GM20431 (cell line): ENCODE results near the gene HOXA11.

Experiments
- in situ Hi-C: fragments of 300-500 bp; cut with MseI, MboI; formaldehyde crosslinking; loops from one replicate; pipeline ENCODE4 v1.15.0; 2020; ENCODE audit warnings: low sequenced_read_pairs; ENCODE audit not compliant: unreplicated experiment

Gene HOXA11

DNA sequence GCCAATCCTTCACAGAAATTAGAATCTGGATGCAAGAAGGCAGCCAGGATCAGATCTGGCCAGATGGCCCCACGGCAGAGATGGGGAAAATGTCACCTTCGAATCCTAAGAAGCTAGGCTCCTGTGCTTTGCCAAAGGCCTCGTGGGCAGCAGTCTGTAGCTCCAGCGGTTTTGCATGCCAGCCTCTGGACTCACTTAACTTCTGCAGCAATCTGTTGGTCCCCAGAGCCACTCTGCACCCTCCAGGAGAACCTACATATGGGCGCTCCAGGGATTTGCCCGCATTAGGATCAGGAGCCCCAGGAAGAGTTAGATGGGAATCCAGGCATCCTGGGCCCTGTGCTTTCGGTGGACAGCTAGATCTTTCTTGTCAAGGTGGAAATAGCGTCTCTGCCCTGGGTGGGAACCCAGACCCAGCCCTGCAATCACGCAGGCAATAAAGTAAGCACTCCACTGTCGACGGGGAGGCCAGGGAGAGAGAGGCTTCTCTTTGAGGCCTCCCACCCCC lies 25.0 kb upstream of the HOXA11 start:
- in situ Hi-C loops: loop anchor here (10.0 to 25.0 kb wide), 2 partner anchors 352 to 715 kb away; no protein-coding TSS in a partner anchor

DNA sequence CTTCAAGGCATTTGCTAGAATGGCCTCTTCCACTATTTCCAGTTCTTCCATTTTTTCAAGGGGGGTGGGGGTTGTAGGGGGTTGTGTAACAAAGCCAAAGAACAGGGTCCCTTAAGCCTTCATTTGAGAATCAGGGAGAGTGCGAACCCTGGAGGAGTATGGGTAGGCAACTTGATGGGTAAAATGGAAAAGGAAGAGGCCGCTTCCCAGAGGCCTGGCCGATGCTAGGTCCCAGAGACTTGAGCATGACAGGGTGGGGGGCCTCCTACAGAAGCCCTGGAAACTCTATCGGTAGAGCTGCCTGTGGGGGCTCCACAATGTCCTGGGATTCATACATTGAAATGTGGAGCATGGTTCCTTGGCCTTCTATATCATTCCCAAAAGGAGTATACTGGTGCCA lies 24.0 kb upstream of the HOXA11 start:
- in situ Hi-C loops: loop anchor here (10.0 to 25.0 kb wide), 2 partner anchors 353 to 716 kb away; no protein-coding TSS in a partner anchor

DNA sequence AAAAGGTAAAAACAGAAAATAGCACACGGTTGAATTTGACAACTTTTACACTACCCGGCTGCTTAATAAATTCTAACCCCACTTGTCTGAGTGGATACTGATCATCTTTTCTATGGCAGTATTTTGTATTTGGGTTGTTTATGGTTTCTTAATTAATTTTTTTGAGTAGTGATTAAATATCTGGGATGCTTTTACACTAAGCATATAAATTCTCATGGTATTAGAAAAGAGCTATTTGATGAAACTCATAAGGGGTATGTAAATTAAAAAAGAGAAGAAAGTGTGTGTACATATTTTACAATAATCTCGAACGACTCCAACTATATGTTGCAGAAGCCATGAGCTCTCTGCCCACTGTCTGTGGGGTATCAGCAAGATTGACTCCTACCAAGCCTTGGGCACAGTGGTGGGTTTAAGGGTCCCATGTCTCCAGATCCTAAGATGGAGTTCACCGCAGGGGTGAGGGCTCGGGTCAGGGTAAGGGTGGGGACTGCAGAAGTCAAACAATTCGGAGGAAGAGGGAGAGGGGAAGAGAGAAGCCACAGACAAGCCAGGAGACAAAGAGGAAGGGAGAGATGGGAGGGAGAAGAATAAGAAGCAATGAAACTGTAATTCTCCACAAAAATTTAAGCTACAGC lies 22.4 kb upstream of the HOXA11 start:
- in situ Hi-C loops: loop anchor here (10.0 to 25.0 kb wide), 2 partner anchors 355 to 717 kb away; no protein-coding TSS in a partner anchor

DNA sequence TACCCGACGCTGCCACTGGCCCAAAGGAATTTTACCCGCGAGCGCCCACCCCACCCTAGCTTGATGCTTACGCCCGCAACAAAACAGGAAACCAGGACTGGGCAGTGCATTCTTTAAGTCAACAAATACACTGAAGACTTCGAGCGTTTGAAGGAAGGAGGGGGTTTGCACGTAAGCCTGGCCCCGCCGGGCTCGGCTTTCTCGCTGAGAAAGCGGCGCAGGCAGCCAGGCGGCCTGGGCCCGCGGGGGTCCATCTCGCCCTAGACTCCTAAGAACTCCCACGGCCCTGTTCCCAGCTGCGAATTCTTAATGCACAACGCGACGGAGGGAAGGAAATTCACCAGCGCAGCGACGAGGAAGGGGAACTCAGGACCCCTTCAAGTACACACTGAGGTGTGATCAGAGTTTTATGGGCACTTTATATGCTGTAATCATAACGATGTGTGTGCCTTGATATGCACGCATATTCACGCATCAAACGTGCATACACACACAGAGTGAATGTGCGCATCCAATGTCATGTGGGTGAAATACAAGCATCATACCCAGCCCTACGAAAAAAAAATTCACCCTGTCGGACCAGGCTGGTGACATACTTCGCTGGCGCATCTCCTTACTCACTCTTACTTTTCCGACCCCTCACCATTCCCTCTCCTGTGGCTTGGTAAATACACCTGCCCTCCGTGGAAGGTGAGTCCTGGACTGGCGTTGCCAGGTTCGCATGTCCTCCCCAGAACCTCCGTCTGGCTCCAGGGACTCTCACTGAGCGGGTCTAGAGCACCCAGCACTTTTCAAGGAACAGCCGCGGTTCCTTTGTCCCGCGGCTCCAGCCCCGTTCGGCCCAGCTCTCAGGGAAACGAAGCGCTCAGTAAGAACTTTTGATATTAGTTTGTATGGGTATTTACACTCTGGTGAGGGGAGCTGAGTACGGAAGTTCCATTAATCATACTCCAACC lies 20.6 kb upstream of the HOXA11 start:
- in situ Hi-C loops: loop anchor here (10.0 to 25.0 kb wide), 2 partner anchors 357 to 719 kb away; no protein-coding TSS in a partner anchor

DNA sequence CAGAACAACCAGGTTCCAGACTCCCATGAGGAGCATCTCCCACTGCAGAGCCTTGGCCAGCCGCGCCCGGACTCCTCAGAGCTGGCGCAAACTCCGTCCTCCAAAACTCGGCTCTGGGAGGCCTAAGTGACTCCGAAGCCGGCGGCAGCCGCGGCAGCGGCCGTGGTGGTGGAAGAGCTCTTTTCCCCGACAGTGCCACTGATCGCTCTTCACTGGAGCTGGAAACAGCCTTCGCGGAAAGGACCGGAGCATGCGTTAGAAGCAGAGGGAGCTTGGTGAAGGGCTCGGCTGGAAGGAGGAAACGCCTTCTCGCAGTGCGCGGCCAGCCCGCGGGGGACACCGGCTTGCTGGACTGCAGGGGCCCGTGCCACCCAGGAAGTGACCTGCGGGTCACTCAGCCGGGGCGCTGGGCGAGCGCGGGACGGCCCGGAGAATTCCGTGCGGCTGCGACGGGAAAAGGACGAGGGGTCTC lies 19.9 kb upstream of the HOXA11 start:
- in situ Hi-C loops: loop anchor here (10.0 to 25.0 kb wide), 2 partner anchors 357 to 720 kb away; no protein-coding TSS in a partner anchor

DNA sequence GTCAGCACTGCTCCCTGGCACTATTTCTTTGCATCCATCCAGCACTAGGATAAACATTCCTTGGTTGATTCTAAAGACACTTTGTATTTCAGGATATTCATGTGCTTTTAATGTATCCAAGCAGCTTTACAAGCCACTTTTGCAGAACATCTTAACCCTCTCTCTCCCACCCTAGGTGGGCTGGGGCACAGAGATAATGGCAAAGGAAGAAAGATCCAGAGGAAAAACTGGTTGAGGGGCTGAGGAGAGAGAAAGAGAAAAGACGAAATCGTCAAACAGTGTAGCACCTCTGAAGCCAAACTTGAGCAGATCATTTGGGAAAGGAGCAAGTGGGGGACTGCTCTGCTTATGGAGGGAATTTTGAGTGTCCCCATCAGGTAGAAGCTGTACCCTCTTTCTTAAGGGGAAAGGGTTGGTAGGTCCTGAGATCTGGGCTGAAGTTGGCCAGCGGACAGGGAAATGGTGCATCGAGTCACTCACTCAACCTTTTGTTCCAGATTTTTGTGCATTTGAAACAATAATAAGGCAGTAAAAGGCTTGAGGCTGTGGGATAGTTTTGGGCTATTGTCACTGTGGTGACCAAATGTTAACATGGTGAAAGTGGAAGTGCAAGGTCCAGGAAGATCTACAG lies 19.0 kb upstream of the HOXA11 start:
- in situ Hi-C loops: loop anchor here (10.0 to 25.0 kb wide), 2 partner anchors 358 to 721 kb away; no protein-coding TSS in a partner anchor

DNA sequence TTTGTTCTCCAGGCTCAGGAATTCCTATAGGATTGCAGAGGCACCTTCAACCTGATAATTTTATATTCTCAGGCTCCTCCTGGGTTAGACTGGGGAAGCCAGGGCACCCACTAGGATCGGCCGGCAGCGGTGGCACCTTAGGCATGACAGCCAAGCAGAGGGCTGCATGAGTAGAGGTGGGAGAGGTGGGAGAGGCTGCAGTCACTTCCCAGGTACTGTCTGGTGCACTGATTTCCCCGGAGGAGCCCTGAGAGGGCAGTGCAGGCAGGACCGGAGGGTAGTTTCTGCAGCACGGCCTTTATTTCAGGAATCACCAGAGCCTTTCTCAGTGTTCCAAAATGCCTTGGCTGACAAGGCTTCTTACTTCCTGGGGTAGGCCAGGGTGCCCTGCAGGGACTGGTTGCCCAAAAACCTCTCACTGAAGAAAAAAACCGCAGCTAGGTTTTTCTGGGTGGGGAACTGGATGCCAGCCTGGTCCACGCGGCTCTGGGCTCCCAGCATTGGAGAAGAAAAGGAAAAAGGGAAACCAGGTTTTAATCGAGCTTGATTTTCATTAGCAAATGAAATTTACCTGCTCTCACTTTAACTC lies 18.4 kb upstream of the HOXA11 start:
- in situ Hi-C loops: loop anchor here (10.0 to 25.0 kb wide), 2 partner anchors 359 to 721 kb away; no protein-coding TSS in a partner anchor

DNA sequence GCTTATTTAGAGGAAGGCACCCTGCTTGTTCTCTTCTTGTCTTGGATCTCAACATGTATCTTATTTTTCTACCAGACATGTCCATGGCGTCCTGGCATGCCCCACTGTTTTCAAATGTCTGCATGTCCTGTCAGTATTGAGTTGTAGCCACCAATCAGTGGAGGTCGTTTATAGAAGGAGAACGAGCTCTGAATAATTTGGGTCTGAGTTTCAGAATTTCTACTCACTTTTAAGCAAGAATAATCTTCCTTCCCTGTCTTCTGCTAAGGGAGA lies 17.8 kb upstream of the HOXA11 start:
- in situ Hi-C loops: loop anchor here (10.0 to 25.0 kb wide), 2 partner anchors 360 to 722 kb away; no protein-coding TSS in a partner anchor

DNA sequence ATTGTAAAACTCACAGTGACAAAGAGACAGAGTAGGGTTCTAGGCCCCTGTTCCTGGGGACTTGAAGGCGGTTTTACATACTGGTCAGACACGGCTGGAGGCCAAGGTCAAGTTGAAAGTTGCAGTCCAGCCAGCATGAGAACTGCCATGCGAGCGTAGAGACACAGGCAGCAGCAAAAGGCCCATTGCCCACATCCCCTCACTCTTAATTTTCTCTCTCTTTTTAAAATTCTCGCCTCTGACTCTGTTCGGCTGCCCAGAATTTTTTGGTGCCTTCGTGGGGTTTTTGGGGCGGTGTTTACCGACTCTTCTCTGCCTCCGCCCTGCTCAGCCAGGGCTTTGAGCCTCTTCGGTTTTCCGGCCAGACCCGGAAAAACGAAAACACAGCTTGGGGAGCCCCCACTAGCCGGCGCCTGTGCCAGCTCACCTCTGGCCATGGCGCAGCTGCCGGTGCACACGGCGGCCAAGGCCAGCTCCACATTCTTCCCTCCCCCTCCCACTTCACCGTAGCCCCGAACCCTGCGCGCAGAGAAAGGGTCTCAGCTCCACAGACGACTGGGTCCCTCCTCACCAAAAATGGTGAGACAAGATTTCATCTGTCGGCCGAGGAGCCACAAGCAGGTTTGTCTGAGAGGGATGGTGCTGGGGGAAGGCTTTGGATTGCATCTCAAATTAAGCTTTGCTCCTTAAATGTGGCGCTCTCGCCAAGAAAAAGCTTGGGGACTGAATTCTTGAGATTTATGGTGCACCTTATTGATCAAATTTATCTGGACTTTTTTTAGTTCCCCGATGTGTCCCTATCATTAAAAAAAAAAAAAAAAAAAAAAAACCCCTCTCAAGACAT lies 17.2 kb upstream of the HOXA11 start:
- in situ Hi-C loops: loop anchor here (10.0 to 25.0 kb wide), 2 partner anchors 360 to 723 kb away; no protein-coding TSS in a partner anchor

DNA sequence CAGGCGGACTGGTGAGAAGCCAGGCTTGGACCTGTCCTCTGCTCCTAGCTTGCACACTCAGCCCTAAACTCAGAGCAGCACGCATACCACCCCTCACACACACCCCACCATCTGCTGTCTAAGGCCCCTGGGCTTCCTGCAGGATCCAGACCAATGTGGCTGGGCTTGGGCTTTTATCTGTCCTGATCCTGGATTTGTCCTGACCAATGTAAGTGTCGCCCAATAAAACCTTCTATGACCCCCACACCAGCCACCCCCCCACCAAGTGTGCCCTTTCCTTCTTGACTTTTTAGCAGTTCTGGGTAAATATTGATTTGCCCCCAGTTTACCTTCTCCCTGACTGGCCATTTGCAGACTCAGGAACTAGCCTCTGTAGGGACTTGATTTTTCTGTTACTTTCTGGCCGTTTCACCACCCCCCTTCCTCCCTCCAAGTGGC lies 16.6 kb upstream of the HOXA11 start:
- in situ Hi-C loops: loop anchor here (10.0 to 25.0 kb wide), 2 partner anchors 361 to 723 kb away; no protein-coding TSS in a partner anchor

DNA sequence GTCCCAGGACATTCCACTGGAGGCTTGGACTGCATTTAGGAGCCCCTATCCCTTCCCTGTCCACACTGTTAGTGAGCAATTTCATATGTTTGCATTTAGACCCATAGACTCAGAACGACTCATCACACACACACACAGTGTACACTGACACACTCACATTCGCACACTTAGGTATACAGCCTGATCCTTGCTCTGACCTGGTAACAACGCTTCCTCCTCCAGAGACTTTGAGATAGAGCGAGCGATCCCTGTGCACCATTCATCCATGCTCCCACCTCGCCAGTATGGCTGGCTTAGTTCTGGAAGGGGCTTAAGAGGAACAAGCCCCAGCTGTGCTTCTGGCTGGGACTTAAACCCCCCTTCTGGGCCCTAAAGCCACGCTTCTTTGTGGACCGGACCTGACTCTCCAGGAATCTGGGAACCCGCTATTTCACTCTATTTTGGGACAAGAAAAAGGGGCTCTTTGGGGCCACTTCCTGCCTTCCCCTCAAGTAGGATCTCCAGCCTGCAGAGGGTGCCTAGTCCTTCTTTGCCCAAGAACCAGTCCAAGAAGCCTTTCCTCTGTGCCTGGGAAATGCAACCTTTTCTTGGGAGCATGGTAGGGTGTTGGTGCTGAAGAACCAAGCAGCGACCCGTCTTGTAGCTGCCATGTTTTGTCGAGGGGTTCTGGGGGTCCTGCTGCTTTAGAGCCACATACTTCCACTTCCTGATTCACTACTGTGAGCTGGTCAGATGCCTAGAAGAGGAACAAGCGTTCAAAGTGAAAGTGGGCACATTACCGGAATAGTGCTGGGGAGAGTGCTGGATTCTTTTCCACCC lies 15.9 kb upstream of the HOXA11 start:
- in situ Hi-C loops: loop anchor here (10.0 to 25.0 kb wide), 2 partner anchors 361 to 724 kb away; no protein-coding TSS in a partner anchor

DNA sequence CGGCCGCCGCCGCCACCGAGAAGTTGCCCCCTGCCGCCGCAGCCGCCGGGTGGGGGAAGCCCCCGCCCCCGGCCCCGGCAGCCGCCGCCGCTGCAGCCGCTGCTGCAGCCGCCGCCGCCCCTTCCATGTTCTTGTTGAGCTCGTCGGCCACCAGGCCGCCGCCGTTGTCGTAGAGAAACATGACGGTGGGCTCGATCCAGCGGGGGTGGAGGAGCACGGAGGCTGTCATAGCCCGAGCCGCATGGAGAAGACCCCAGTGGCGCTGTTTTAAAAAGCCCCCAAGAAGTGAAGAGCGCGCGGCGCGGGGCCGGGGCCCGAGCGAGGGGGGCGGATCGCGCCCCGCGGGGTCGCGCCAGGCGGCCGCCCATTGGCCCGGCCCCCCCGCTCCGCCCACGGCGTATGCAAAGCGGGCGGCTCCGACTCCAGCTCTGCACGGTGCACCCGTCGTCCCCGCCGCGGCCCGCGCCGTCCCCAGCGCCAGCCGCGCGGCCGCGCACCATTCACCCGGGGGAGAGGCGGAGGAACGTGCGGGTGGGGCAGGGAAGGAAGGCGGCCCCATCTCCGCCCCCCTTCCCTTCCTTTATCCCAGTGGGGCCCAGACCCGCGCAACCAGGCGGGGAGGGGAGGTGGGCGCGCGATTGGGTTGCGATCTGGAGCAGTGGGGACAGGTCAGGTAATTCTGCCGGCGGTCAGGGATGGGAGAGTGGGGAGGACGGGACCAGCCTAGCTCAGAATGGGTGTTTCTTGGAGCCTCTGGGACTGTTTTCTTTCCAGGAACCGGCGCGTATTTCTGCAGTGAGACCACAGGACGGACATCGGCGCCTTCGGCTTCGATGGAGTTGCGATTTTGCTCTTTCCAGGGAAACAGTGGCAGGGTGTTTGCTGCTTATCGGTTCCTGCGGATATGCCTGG lies 15.1 kb upstream of the HOXA11 start, which contains the start of gene HOXA13:
Gene HOXA13, minus strand, starts transcription at position 243 of the 912 bp plus-strand sequence. Its CDS starts 14 bp downstream, at position 229.
- in situ Hi-C loops: loop anchor here (10.0 to 25.0 kb wide), 2 partner anchors 362 to 725 kb away; no protein-coding TSS in a partner anchor

DNA sequence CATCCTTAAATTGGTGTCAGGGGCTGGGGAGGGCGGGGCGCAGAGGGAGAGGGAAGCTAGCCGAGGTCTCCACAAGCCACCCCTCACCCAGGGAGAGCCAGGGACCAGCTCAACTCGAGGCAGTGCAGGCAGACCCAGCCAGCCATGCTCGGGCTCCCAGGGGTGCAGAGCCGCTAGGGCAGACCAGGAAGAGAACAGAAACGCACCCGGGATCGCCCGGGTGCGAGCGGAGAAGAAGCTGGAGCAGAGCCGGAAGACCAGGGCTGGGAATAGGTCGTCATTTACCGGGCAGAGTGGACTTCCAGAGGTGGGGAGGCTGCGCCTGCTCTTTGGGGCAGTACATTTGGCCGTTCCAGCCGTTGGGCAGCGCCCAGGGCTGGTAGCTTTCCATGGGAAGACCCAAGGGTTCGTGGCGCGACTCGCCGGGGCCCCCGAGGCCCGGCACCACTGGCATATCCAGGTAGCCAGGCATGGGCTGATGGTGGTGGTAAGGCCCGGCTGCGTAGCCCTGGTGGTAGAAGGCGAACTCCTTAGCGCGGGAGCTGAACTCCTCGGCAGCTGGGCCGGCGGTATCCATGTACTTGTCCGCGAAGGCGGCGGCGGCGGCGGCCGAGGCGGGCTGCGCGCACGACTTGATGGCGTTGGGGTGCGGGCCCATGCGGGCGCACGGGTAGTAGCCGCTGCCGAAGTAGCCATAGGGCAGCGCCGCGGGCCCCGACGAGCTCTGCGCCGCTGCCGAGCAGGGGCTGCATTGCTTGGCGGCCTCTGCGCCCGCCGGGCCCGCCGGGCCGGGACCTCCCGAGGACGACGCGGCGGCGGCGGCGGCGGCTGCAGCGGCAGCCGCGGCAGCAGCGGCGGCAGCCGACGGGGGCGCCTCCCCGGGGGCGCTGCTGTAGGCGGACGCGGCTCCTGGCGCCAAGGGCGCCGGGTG lies 14.1 kb upstream of the HOXA11 start:
- in situ Hi-C loops: no loop called here

DNA sequence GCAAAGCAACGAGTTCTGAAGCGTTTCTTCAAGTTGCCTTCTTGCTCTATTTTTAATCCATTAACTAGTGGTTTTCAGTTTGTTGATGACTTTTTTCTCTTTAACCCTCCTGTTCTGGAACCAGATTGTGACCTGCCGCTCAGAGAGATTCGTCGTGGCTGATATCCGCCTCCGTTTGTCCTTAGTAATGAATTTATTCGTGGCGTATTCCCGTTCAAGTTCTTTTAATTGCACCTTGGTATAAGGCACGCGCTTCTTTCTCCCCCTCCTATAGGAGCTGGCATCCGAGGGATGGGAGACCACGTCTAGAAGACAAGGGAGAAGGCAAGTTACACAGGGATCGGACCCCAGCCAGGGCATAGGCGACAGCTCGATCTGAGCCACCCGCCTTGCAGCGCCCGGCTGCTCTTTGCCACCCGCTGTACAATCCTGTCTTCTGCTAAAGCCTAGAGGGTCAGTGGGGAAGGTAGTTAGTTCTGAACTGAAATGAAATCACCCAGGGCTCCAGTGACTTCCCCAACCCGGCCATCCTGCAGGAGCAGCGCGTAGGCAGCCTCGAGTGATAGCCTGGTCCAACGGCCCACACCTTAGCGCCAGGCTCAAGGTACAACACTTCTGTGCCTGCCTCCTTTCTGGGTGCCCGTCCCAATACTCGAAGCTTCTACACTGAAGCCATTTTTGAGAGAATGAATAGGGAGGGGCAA lies 13.3 kb upstream of the HOXA11 start:
- in situ Hi-C loops: no loop called here
